Ectodermal cell (in vitro differentiated cells): ENCODE measurements around the gene BARX2.

Experiments used
- H3K27ac ChIP-seq: 2 replicates; pipeline ENCODE4 v1.7.0; 2013; ENCODE audit warnings: mild to moderate bottlenecking, low read depth, low read length; ENCODE audit not compliant: insufficient read depth, poor library complexity, severe bottlenecking
- H3K27me3 ChIP-seq: 2 replicates; pipeline ENCODE4 v1.7.0; 2013; ENCODE audit warnings: mild to moderate bottlenecking, low read length; ENCODE audit not compliant: insufficient read depth, control insufficient read depth, poor library complexity, severe bottlenecking
- H3K36me3 ChIP-seq: one replicate; pipeline ENCODE4 v1.7.0; 2013; ENCODE audit warnings: low read length; ENCODE audit not compliant: control insufficient read depth, insufficient read depth
- H3K4me1 ChIP-seq: one replicate; pipeline ENCODE4 v1.7.0; 2013; ENCODE audit warnings: low read length; ENCODE audit not compliant: control insufficient read depth, insufficient read depth
- H3K4me3 ChIP-seq: 2 replicates; pipeline ENCODE4 v1.7.0; 2013; ENCODE audit warnings: low read depth, low read length, control low read depth; ENCODE audit not compliant: insufficient read depth
- H3K9me3 ChIP-seq: 2 replicates; pipeline ENCODE4 v1.7.0; 2013; ENCODE audit warnings: mild to moderate bottlenecking, low read length, moderate library complexity; ENCODE audit not compliant: control insufficient read depth
- WGBS, 2 experiments: methylation state at CpG; one replicate each; pipeline ENCODE4 v1.1.7; 2013; ENCODE audit warnings: missing lambda C conversion rate in 2 of 2; 5-methylcytosine and 5-hydroxymethylcytosine counted together

The BARX2 gene

GRCh38 chr11:129373489-129373953, 2.1 kb upstream of the BARX2 start:
- H3K9me3 ChIP-seq: no peaks in the 10 kb centered on the region
- H3K27ac ChIP-seq: no peak overlapping the region
- peaks cover 13% of the 10 kb centered on the region for H3K4me1 ChIP-seq
- H3K27me3 ChIP-seq: peaks cover 98% of the 10 kb centered on the region
- H3K36me3 ChIP-seq: no peaks in the 10 kb centered on the region
- peak overlapping the region; percentile 0 for H3K4me3 ChIP-seq
- WGBS, 2 experiments: 2 to 3% methylated on average over 24 of the region's 24 CpGs

- Histone ChIP-seq H3K27ac (no peak overlapping the region), H3K4me1 (peaks cover 13% of the 10 kb centered on the region)
Observed at GRCh38 chr11:129374081-129374992, 1.3 kb upstream of the BARX2 start.

GRCh38 chr11:129374993-129375750, 476 bp upstream of the BARX2 start:
- H3K4me3 ChIP-seq: peak overlapping the region; percentile 22
- peaks cover 95% of the 10 kb centered on the region for H3K27me3 ChIP-seq
- peaks cover 13% of the 10 kb centered on the region for H3K4me1 ChIP-seq
- H3K36me3 ChIP-seq: no peaks in the 10 kb centered on the region
- no peak overlapping the region for H3K27ac ChIP-seq
- 4% methylated on average over 66 of the region's 66 CpGs for WGBS, 2 experiments
- H3K9me3 ChIP-seq: no peaks in the 10 kb centered on the region

More at GRCh38 chr11:129374081-129374992, 1.3 kb upstream of the BARX2 start:
- WGBS, 2 experiments: 3 to 4% methylated on average over 57 of the region's 57 CpGs
- H3K36me3 ChIP-seq: no peaks in the 10 kb centered on the region
- peaks cover 98% of the 10 kb centered on the region for H3K27me3 ChIP-seq
- no peaks in the 10 kb centered on the region for H3K9me3 ChIP-seq
- peak overlapping the region; percentile 24 for H3K4me3 ChIP-seq

GRCh38 chr11:129376658-129377341, 1.2 kb downstream of the BARX2 start:
- no peaks in the 10 kb centered on the region for H3K36me3 ChIP-seq
- H3K4me3 ChIP-seq: peak overlapping the region; percentile 31
- 39 to 43% methylated on average over 9 to 12 of the region's 12 CpGs for WGBS, 2 experiments
- H3K27me3 ChIP-seq: peaks cover 78% of the 10 kb centered on the region
- no peak overlapping the region for H3K27ac ChIP-seq
- H3K4me1 ChIP-seq: peaks cover 13% of the 10 kb centered on the region
- no peaks in the 10 kb centered on the region for H3K9me3 ChIP-seq

- Histone ChIP-seq H3K27me3 (peaks cover 69% of the 10 kb centered on the region), H3K4me1 (peaks cover 13% of the 10 kb centered on the region), H3K4me3 (no peak overlapping the region), H3K36me3 (no peaks in the 10 kb centered on the region), H3K27ac (no peak overlapping the region), H3K9me3 (no peaks in the 10 kb centered on the region)
- WGBS, 2 experiments: 84 to 90% methylated on average over 7 of the region's 7 CpGs
Observed at GRCh38 chr11:129377739-129378138, 2.1 kb downstream of the BARX2 start.

GRCh38 chr11:129380413-129380812, 4.8 kb downstream of the BARX2 start:
- Histone ChIP-seq H3K27me3 (peaks cover 42% of the 10 kb centered on the region), H3K27ac (no peak overlapping the region), H3K4me3 (no peak overlapping the region), H3K9me3 (no peaks in the 10 kb centered on the region), H3K36me3 (no peaks in the 10 kb centered on the region), H3K4me1 (peaks cover 8% of the 10 kb centered on the region)
- WGBS, 2 experiments: 100% methylated on average over 1 to 2 of the region's 2 CpGs

GRCh38 chr11:129382583-129382982, 6.9 kb downstream of the BARX2 start:
- Histone ChIP-seq H3K36me3 (no peaks in the 10 kb centered on the region), H3K27ac (no peak overlapping the region), H3K27me3 (peaks cover 22% of the 10 kb centered on the region), H3K9me3 (no peaks in the 10 kb centered on the region), H3K4me3 (no peak overlapping the region), H3K4me1 (no peaks in the 10 kb centered on the region)
- 92% methylated on average over 7 of the region's 7 CpGs for WGBS, 2 experiments

- Histone ChIP-seq H3K9me3 (no peaks in the 10 kb centered on the region), H3K27me3 (peaks cover 17% of the 10 kb centered on the region), H3K4me1 (no peaks in the 10 kb centered on the region), H3K4me3 (no peak overlapping the region), H3K27ac (no peak overlapping the region), H3K36me3 (no peaks in the 10 kb centered on the region)
- 92 to 95% methylated on average over 3 of the region's 3 CpGs for WGBS, 2 experiments
Observed at GRCh38 chr11:129383060-129383459, 7.4 kb downstream of the BARX2 start.

- Histone ChIP-seq H3K4me1 (no peaks in the 10 kb centered on the region), H3K9me3 (no peaks in the 10 kb centered on the region), H3K27ac (no peak overlapping the region), H3K27me3 (peaks cover 13% of the 10 kb centered on the region), H3K36me3 (no peaks in the 10 kb centered on the region), H3K4me3 (no peak overlapping the region)
- 96 to 98% methylated on average over 5 of the region's 5 CpGs for WGBS, 2 experiments
Observed at GRCh38 chr11:129383502-129383901, 7.9 kb downstream of the BARX2 start.
